Measurements from ENCODE around the gene RAP1B. TPM values are rescaled to one million over a fixed set of nuclear protein-coding genes. Genes with fewer than 3 reads are reported as not detected.

Gene RAP1B
- total RNA-seq (100 to 1,000 TPM; 256 to 261 TPM), total RNA-seq (103 to 255 (median 151) reads per million in 172 experiments)
- 280 TPM for polyA plus RNA-seq (2013, experiment 1 of 2)
- polyA plus RNA-seq (2013, experiment 2 of 2) = 264 TPM

DNA sequence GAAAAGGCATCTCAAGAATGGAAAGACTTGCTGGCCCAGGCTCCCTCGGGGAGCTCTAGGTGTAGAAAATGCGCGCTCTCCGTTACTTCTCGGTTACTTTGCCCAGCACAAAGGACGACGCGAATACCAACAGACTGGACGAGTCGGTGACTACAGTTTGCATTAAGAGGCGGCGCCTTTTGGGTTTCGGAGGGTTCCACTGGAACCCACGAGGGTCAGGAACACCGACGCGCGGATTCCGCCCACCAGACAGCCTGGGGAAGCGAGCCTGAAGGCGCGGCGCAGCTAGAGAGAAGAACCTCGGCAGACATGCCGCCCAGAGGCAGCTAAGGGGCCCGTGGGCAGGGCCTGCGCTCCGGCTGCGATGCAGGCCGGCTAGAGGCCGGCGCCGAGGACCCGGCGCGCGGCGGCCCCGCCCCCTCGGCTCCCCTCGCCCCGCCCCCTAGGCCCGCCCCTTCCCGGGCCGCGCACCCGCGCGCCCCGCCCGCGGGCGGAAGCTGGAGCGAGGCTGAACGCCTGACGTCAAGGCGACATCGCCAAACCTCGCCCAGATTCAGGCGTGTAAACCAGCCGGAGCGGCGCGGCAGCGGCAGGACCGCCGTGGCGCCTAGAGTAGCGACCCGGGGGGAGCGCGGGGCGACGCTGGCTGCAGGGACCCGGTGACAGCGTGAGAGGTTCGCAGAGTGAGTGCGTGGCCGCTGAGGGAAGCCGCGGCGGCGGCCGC lies at the start of gene RAP1B:
RAP1B (plus strand) TSS at position 530 of the 724 bp plus-strand sequence. CDS start 37,826 bp downstream, outside the sequence.
- peak within 1 kb of the TSS; percentile 98 for H3K4me3 ChIP-seq (ENCODE audit: low read length)
- Mint-ChIP-seq H3K27ac (peak within 1 kb of the TSS; percentile 94), H3K4me1 (ENCODE audit: low read depth) (peaks cover 43% of the 10 kb centered on the region), H3K36me3 (ENCODE audit: low read depth) (peaks cover 42% of the 10 kb centered on the region), H3K9me3 (no peaks in the 10 kb centered on the region), H3K27me3 (no peaks in the 10 kb centered on the region), H3K4me3 (peak within 1 kb of the TSS; percentile 95)
- H3K4me1 ChIP-seq (ENCODE audit: insufficient read depth, low read length) = peaks cover 19% of the 10 kb centered on the region
- no peaks in the 10 kb centered on the region for H3K36me3 ChIP-seq (ENCODE audit: insufficient read depth, low read length)
- intact Hi-C loops (cut with DNase I, micrococcal nuclease) = loop anchor here (2.0 to 10.0 kb wide), 7 partner anchors 20 to 194 kb away; partner anchors contain the start of genes SLC35E3 (in 2 of the 2) and MDM2 (in 1 of the 2)
- TF ChIP-seq, protein P1, sequence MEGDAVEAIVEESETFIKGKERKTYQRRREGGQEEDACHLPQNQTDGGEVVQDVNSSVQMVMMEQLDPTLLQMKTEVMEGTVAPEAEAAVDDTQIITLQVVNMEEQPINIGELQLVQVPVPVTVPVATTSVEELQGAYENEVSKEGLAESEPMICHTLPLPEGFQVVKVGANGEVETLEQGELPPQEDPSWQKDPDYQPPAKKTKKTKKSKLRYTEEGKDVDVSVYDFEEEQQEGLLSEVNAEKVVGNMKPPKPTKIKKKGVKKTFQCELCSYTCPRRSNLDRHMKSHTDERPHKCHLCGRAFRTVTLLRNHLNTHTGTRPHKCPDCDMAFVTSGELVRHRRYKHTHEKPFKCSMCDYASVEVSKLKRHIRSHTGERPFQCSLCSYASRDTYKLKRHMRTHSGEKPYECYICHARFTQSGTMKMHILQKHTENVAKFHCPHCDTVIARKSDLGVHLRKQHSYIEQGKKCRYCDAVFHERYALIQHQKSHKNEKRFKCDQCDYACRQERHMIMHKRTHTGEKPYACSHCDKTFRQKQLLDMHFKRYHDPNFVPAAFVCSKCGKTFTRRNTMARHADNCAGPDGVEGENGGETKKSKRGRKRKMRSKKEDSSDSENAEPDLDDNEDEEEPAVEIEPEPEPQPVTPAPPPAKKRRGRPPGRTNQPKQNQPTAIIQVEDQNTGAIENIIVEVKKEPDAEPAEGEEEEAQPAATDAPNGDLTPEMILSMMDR (IDR thresholded peaks at IDR 0.05) = no peak
- ATAC-seq (ENCODE audit: poor library complexity) = peak; percentile 74
- no peaks in the 10 kb centered on the region for H3K9me3 ChIP-seq (ENCODE audit: control insufficient read depth in 1 of 2, insufficient read depth in 1 of 2, low read length in 2 of 2)
- DNase-seq = peak; percentile 78 to 96 (median 88)
- H3K27ac ChIP-seq (ENCODE audit: low read depth in 1 of 2, low read length in 2 of 2) = peak within 1 kb of the TSS; percentile 93 to 96
- CTCF ChIA-PET = interaction anchor here (0.6 to 2.2 kb wide), 4 partner anchors 23 to 436 kb away, joined by 3 to 6 read pairs (median 4); partner anchors contain the start of gene MDM2
- H3K27me3 ChIP-seq (ENCODE audit: control insufficient read depth in 1 of 2, insufficient read depth in 2 of 2, low read length in 2 of 2) = no peaks in the 10 kb centered on the region
- POLR2A ChIA-PET = interaction anchor here (0.6 to 5.9 kb wide), 48 partner anchors 9 to 1342 kb away, joined by 3 to 119 read pairs (median 6); partner anchors contain the start of genes CAND1, DYRK2, MDM1 and MDM2

DNA sequence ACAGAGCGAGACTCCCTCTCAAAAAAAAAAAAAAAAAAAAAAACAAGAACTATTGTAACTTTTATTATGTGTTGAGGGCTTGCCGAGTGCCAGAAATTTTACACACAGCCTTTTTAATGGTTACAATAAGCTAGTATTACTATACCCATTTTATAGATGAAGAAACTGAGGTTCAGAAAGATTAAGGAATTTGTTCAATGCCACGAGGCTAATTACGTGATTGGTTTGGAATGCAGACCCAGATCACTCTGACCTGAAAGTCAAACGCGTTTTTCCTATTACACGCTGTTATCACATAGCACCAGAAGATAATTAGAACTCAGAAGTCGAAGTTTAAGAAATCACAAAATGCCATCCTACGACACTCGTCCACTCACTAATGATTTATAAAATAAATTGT lies 48.9 kb upstream of the RAP1B start:
- intact Hi-C loops (cut with DNase I, micrococcal nuclease) = no loop called here
- H3K27me3 Mint-ChIP-seq = no peaks in the 10 kb centered on the region
- no peaks in the 10 kb centered on the region for H3K27me3 ChIP-seq (ENCODE audit: control insufficient read depth in 1 of 2, insufficient read depth in 2 of 2, low read length in 2 of 2)
- no peak overlapping the region for H3K4me3 Mint-ChIP-seq
- no peak overlapping the region for H3K4me3 ChIP-seq (ENCODE audit: low read length)
- H3K4me1 Mint-ChIP-seq (ENCODE audit: low read depth) = peaks cover 32% of the 10 kb centered on the region
- DNase-seq = no peak
- no peaks in the 10 kb centered on the region for H3K9me3 Mint-ChIP-seq
- ATAC-seq (ENCODE audit: poor library complexity) = no peak
- no peaks in the 10 kb centered on the region for H3K4me1 ChIP-seq (ENCODE audit: insufficient read depth, low read length)
- no peaks in the 10 kb centered on the region for H3K36me3 ChIP-seq (ENCODE audit: insufficient read depth, low read length)
- TF ChIP-seq, protein P1 (IDR thresholded peaks at IDR 0.05) = no peak
- no peak overlapping the region for H3K27ac Mint-ChIP-seq
- no peak overlapping the region for H3K27ac ChIP-seq (ENCODE audit: low read depth in 1 of 2, low read length in 2 of 2)
- H3K36me3 Mint-ChIP-seq (ENCODE audit: low read depth) = no peaks in the 10 kb centered on the region
- no peaks in the 10 kb centered on the region for H3K9me3 ChIP-seq (ENCODE audit: control insufficient read depth in 1 of 2, insufficient read depth in 1 of 2, low read length in 2 of 2)
- POLR2A ChIA-PET = no interaction called here
- CTCF ChIA-PET = no interaction called here

DNA sequence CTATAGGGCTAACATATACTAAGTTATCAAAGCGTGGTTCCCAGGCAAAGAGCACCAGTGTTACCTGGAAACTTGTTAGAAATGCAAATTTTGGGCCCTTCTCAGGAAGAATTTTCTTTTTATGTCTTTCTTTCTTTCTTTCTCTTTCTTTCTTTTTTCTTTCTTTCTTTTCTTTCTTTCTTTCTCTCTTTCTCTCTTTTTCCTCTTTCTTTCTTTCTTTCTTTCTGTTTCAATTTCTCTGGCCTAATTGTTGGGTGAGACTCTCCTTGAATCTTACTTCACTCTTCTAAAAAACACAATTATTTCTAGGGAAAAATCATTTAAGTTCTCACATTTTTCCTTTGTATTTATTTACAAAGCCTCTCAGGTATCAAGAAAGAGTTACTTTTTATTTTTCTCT lies 46.5 kb upstream of the RAP1B start:
- intact Hi-C loops (cut with DNase I, micrococcal nuclease) = no loop called here
- Mint-ChIP-seq H3K4me3 (no peak overlapping the region), H3K27ac (no peak overlapping the region), H3K36me3 (ENCODE audit: low read depth) (no peaks in the 10 kb centered on the region), H3K27me3 (no peaks in the 10 kb centered on the region), H3K9me3 (no peaks in the 10 kb centered on the region), H3K4me1 (ENCODE audit: low read depth) (peaks cover 23% of the 10 kb centered on the region)
- ChIA-PET CTCF (interaction anchor here (1.5 kb wide), 1 partner anchor 30 kb away, joined by 4 read pairs; no protein-coding TSS in a partner anchor), POLR2A (no interaction called here)
- TF ChIP-seq, protein P1 (IDR thresholded peaks at IDR 0.05) = no peak
- Histone ChIP-seq H3K9me3 (ENCODE audit: control insufficient read depth in 1 of 2, insufficient read depth in 1 of 2, low read length in 2 of 2) (no peaks in the 10 kb centered on the region), H3K36me3 (ENCODE audit: insufficient read depth, low read length) (no peaks in the 10 kb centered on the region), H3K4me3 (ENCODE audit: low read length) (no peak overlapping the region), H3K27ac (ENCODE audit: low read depth in 1 of 2, low read length in 2 of 2) (no peak overlapping the region), H3K27me3 (ENCODE audit: control insufficient read depth in 1 of 2, insufficient read depth in 2 of 2, low read length in 2 of 2) (no peaks in the 10 kb centered on the region), H3K4me1 (ENCODE audit: insufficient read depth, low read length) (no peaks in the 10 kb centered on the region)
- ATAC-seq (ENCODE audit: poor library complexity) = no peak
- no peak for DNase-seq
